Thymus (tissue), 11 donors: ENCODE measurements around the gene TFDP3. TPM values are rescaled to one million over a fixed set of nuclear protein-coding genes. Genes with fewer than 3 reads are reported as not detected.

Source experiments
- DNase-seq, 9 donors: peaks; one replicate each; pipeline ENCODE4 v3.0.0-alpha.2; 2013; ENCODE audit warnings: low spot score in 9 of 9, low read depth in 6 of 9, missing footprints in 1 of 9
- H3K27ac ChIP-seq, 2 donors: one replicate each; pipeline ENCODE4 v1.5.1; 2013; ENCODE audit warnings: control low read depth in 1 of 2, low read depth in 1 of 2, low read length in 1 of 2, mild to moderate bottlenecking in 1 of 2, moderate library complexity in 1 of 2
- H3K27me3 ChIP-seq, 2 donors: one replicate each; pipeline ENCODE4 v1.5.1; 2013; ENCODE audit warnings: low read length in 1 of 2; ENCODE audit not compliant: control insufficient read depth in 2 of 2, insufficient read depth in 1 of 2
- H3K36me3 ChIP-seq, 2 donors: one replicate each; pipeline ENCODE4 v1.5.1; 2013; ENCODE audit warnings: low read length in 1 of 2, mild to moderate bottlenecking in 1 of 2, moderate library complexity in 1 of 2; ENCODE audit not compliant: control insufficient read depth in 2 of 2, insufficient read depth in 2 of 2
- H3K4me1 ChIP-seq, 2 donors: one replicate each; pipeline ENCODE4 v1.5.1; 2013; ENCODE audit warnings: low read length in 2 of 2; ENCODE audit not compliant: control insufficient read depth in 2 of 2, insufficient read depth in 2 of 2
- H3K4me3 ChIP-seq, 2 donors: one replicate each; pipeline ENCODE4 v1.5.1; 2013; ENCODE audit warnings: low read length in 2 of 2, control low read depth in 1 of 2, mild to moderate bottlenecking in 1 of 2
- H3K9me3 ChIP-seq, 2 donors: one replicate each; pipeline ENCODE4 v1.5.1; 2013; ENCODE audit warnings: low read length in 1 of 2, mild to moderate bottlenecking in 1 of 2; ENCODE audit not compliant: control insufficient read depth in 2 of 2, insufficient read depth in 1 of 2
- WGBS: extraction: QIAGEN DNeasy Blood & Tissue Kit; methylation state at CpG from one replicate; pipeline ENCODE4 v1.1.7; 2013; 5-methylcytosine and 5-hydroxymethylcytosine counted together
- polyA plus RNA-seq: library from polyadenylated mRNA; stranded (reverse); fragments of 200-250 nt; gene quantifications from one replicate; pipeline ENCODE4 v1.2.3, GENCODE V29; 2013
- total RNA-seq: library from RNA; stranded (reverse); fragments of 120-200 nt; gene quantifications from one replicate; pipeline ENCODE4 v1.2.4, GENCODE V29; 2013
- donor health status: healthy.

The TFDP3 gene
- total and polyA plus RNA-seq, 2 donors = not detected

- Histone ChIP-seq H3K36me3 (no peaks in the 10 kb centered on the region), H3K4me1 (peaks cover 0 to 2% of the 10 kb centered on the region in 2 donors), H3K4me3 (no peak overlapping the region), H3K9me3 (no peaks in the 10 kb centered on the region), H3K27me3 (no peaks in the 10 kb centered on the region), H3K27ac (peak overlapping the region; percentile 17 to 18)
- WGBS = 90% methylated on average over 2 of the region's 2 CpGs
- DNase-seq = no peak
These were observed 30.0 kb upstream of the TFDP3 start for GRCh38 chrX:133248177-133248576.

- DNase-seq = no peak
- no peaks in the 10 kb centered on the region for H3K27me3 ChIP-seq
- H3K9me3 ChIP-seq = no peaks in the 10 kb centered on the region
These were observed 28.8 kb upstream of the TFDP3 start for GRCh38 chrX:133246921-133247320.

GRCh38 chrX:133235830-133236229 lies 17.7 kb upstream of the TFDP3 start:
- no peak for DNase-seq
- 96% methylated on average over 3 of the region's 3 CpGs for WGBS
- H3K27ac ChIP-seq = no peak overlapping the region
- H3K9me3 ChIP-seq = no peaks in the 10 kb centered on the region
- H3K4me1 ChIP-seq = no peaks in the 10 kb centered on the region
- no peaks in the 10 kb centered on the region for H3K36me3 ChIP-seq
- no peak overlapping the region for H3K4me3 ChIP-seq
- no peaks in the 10 kb centered on the region for H3K27me3 ChIP-seq

More at GRCh38 chrX:133246921-133247320, 28.8 kb upstream of the TFDP3 start:
- peaks cover 0 to 2% of the 10 kb centered on the region in 2 donors for H3K4me1 ChIP-seq
- no peak overlapping the region for H3K27ac ChIP-seq
- no peaks in the 10 kb centered on the region for H3K36me3 ChIP-seq
- H3K4me3 ChIP-seq = no peak overlapping the region

- Histone ChIP-seq H3K4me3 (no peak overlapping the region), H3K27ac (no peak overlapping the region), H3K36me3 (no peaks in the 10 kb centered on the region), H3K4me1 (no peaks in the 10 kb centered on the region), H3K27me3 (no peaks in the 10 kb centered on the region), H3K9me3 (no peaks in the 10 kb centered on the region)
- WGBS = 79% methylated on average over 1 of the region's 1 CpG
- DNase-seq = no peak
These were observed 14.2 kb upstream of the TFDP3 start for GRCh38 chrX:133232331-133232730.

GRCh38 chrX:133229361-133229760 lies 11.2 kb upstream of the TFDP3 start:
- Histone ChIP-seq H3K27me3 (no peaks in the 10 kb centered on the region), H3K4me3 (no peak overlapping the region), H3K27ac (no peak overlapping the region), H3K4me1 (no peaks in the 10 kb centered on the region), H3K9me3 (no peaks in the 10 kb centered on the region), H3K36me3 (no peaks in the 10 kb centered on the region)
- no peak for DNase-seq
- 90% methylated on average over 4 of the region's 4 CpGs for WGBS

GRCh38 chrX:133215747-133216146 lies 2.4 kb downstream of the TFDP3 start:
- Histone ChIP-seq H3K9me3 (no peaks in the 10 kb centered on the region), H3K27me3 (no peaks in the 10 kb centered on the region), H3K27ac (no peak overlapping the region), H3K4me3 (no peak overlapping the region), H3K4me1 (no peaks in the 10 kb centered on the region), H3K36me3 (no peaks in the 10 kb centered on the region)
- DNase-seq = no peak
- 88% methylated on average over 1 of the region's 1 CpG for WGBS

GRCh38 chrX:133215017-133215416 lies 3.1 kb downstream of the TFDP3 start:
- Histone ChIP-seq H3K4me3 (no peak overlapping the region), H3K4me1 (no peaks in the 10 kb centered on the region), H3K36me3 (no peaks in the 10 kb centered on the region), H3K27me3 (no peaks in the 10 kb centered on the region), H3K9me3 (no peaks in the 10 kb centered on the region), H3K27ac (no peak overlapping the region)
- no peak for DNase-seq
- WGBS = 94% methylated on average over 3 of the region's 3 CpGs

GRCh38 chrX:133214301-133214700 lies 3.9 kb downstream of the TFDP3 start:
- no peak for DNase-seq
- no peak overlapping the region for H3K4me3 ChIP-seq
- H3K36me3 ChIP-seq = no peaks in the 10 kb centered on the region
- H3K27me3 ChIP-seq = no peaks in the 10 kb centered on the region
- no peak overlapping the region for H3K27ac ChIP-seq
- WGBS = 87% methylated on average over 3 of the region's 3 CpGs
- no peaks in the 10 kb centered on the region for H3K4me1 ChIP-seq
- H3K9me3 ChIP-seq = no peaks in the 10 kb centered on the region

- H3K4me1 ChIP-seq = no peaks in the 10 kb centered on the region
- H3K9me3 ChIP-seq = no peaks in the 10 kb centered on the region
- H3K27me3 ChIP-seq = no peaks in the 10 kb centered on the region
- DNase-seq = no peak
- H3K36me3 ChIP-seq = no peaks in the 10 kb centered on the region
- H3K27ac ChIP-seq = no peak overlapping the region
- WGBS = 85% methylated on average over 5 of the region's 5 CpGs
- H3K4me3 ChIP-seq = no peak overlapping the region
These were observed 5.0 kb downstream of the TFDP3 start for GRCh38 chrX:133213117-133213516.

GRCh38 chrX:133207751-133208150 lies 10.4 kb downstream of the TFDP3 start:
- Histone ChIP-seq H3K4me1 (no peaks in the 10 kb centered on the region), H3K4me3 (no peak overlapping the region), H3K36me3 (no peaks in the 10 kb centered on the region), H3K27me3 (no peaks in the 10 kb centered on the region), H3K27ac (no peak overlapping the region), H3K9me3 (no peaks in the 10 kb centered on the region)
- DNase-seq = no peak
- 88% methylated on average over 2 of the region's 2 CpGs for WGBS
